ENCODE results near the gene RAB11FIP5.

DNA sequence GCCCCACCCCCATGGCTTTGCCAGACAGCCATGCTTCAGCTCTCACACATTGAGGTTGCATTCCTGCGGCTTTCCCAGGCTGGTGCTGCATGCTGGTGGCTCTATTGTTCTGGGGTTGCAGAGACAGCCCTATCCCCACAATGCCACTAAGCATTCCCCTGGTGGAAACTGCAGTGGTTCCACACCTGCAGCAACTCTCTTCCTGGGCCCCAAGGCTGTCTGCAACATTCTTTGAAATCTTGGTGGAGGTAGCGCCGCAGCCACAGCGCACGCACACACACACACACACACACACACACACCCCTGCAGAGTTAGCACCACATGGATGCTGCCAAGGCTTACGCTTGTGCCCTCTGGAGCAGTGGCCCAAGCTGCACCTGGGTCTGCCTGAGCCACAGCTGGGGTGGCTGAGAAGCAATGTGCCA lies 62.6 kb downstream of the RAB11FIP5 start:
- TF ChIP-seq, protein P1, sequence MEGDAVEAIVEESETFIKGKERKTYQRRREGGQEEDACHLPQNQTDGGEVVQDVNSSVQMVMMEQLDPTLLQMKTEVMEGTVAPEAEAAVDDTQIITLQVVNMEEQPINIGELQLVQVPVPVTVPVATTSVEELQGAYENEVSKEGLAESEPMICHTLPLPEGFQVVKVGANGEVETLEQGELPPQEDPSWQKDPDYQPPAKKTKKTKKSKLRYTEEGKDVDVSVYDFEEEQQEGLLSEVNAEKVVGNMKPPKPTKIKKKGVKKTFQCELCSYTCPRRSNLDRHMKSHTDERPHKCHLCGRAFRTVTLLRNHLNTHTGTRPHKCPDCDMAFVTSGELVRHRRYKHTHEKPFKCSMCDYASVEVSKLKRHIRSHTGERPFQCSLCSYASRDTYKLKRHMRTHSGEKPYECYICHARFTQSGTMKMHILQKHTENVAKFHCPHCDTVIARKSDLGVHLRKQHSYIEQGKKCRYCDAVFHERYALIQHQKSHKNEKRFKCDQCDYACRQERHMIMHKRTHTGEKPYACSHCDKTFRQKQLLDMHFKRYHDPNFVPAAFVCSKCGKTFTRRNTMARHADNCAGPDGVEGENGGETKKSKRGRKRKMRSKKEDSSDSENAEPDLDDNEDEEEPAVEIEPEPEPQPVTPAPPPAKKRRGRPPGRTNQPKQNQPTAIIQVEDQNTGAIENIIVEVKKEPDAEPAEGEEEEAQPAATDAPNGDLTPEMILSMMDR (IDR thresholded peaks at IDR 0.05; ENCODE audit: low read length): no peak
- no peak for TF ChIP-seq EZH2 (IDR thresholded peaks at IDR 0.05; ENCODE audit: borderline replicate concordance, low read length)
